Transverse colon (tissue), 4 donors: ENCODE measurements around the gene FBXO36. TPM values are rescaled to one million over a fixed set of nuclear protein-coding genes. Genes with fewer than 3 reads are reported as not detected.

Experiments used
- DNase-seq: peaks from one replicate; pipeline ENCODE4 v3.0.0-alpha.2; 2019
- H3K27ac ChIP-seq, 4 donors: fragments of 200-600 bp; sonication (generic); 2 replicates each; pipeline ENCODE4 v1.5.1; 2016 to 2018; ENCODE audit warnings: inconsistent platforms in 4 of 4
- H3K27me3 ChIP-seq: fragments of 200-600 bp; sonication (generic); 2 replicates; pipeline ENCODE4 v1.5.1; 2017; ENCODE audit warnings: inconsistent platforms
- H3K36me3 ChIP-seq, 4 donors: fragments of 200-600 bp; sonication (generic); 2 replicates each; pipeline ENCODE4 v1.5.1; 2017 to 2019; ENCODE audit warnings: inconsistent platforms in 4 of 4
- H3K4me1 ChIP-seq, 4 donors: fragments of 200-600 bp; sonication (generic); 2 replicates each; pipeline ENCODE4 v1.5.1; 2017 to 2020; ENCODE audit warnings: inconsistent platforms in 4 of 4
- H3K4me3 ChIP-seq, 4 donors: fragments of 200-600 bp; sonication (generic); 1 replicate in 1 of 4; 2 replicates in 3 of 4; pipeline versions ENCODE4 v1.5.1 to v1.6.1; 2017 to 2019; ENCODE audit warnings: inconsistent platforms in 4 of 4
- H3K9me3 ChIP-seq, 2 donors: fragments of 200-600 bp; sonication (generic); 2 replicates each; pipeline ENCODE4 v1.5.1; 2017 to 2019; ENCODE audit warnings: inconsistent platforms in 2 of 2
- EP300 ChIP-seq: sonication (generic); formaldehyde crosslinking; IDR thresholded peaks from one replicate; pipeline ENCODE4 v1.6.1; 2017; ENCODE audit warnings: antibody characterized with exemption, low read depth
- POLR2A ChIP-seq: fragments of 450-650 bp; IDR thresholded peaks from one replicate; pipeline ENCODE4 v1.6.1; 2016; ENCODE audit warnings: antibody characterized with exemption, mild to moderate bottlenecking, moderate library complexity
- POLR2AphosphoS5 ChIP-seq, 3 donors: sonication (generic); formaldehyde crosslinking; IDR thresholded peaks; one replicate each; pipeline ENCODE4 v1.6.1; 2016; ENCODE audit warnings: antibody characterized with exemption in 3 of 3
- WGBS, 2 donors: methylation state at CpG; one replicate each; pipeline ENCODE4 v1.1.5; 2018; ENCODE audit warnings: low coverage in 1 of 2; 5-methylcytosine and 5-hydroxymethylcytosine counted together
- in situ Hi-C, 4 donors: fragments of 200-750 bp; cut with MboI; loops; one replicate each; pipeline versions ENCODE4 v1.15.0 to v1.15.1; 2017; ENCODE audit warnings: low sequenced_read_pairs in 3 of 4, low pct_ligation_motif_present in 1 of 4, low pct_unique_long_range_greater_than_20kb in 1 of 4
- intact Hi-C: fragments of 100-400 bp; cut with DNase I; formaldehyde crosslinking; loops from one replicate; pipeline ENCODE4 v1.15.1; 2023; ENCODE audit warnings: low total_unique reads
- total RNA-seq, 4 donors: library from RNA; depleted of rRNA; stranded (reverse); fragments of >200 nt; gene quantifications; one replicate each; pipeline ENCODE4 v1.1.0, GENCODE V29; 2016
- TF ChIP-seq, protein P1 (sequence below), 5 experiments: fragments of 200-600 bp in 3 of 5; fragments of 450-650 bp in 2 of 5; sonication (generic) in 3 of 5; IDR thresholded peaks; 1 replicate in 2 of 5; 2 replicates in 3 of 5; pipeline ENCODE4 v1.5.1; 2016 to 2017; ENCODE audit warnings: antibody characterized with exemption in 5 of 5, inconsistent platforms in 3 of 5, mild to moderate bottlenecking in 2 of 5, moderate library complexity in 1 of 5

Gene FBXO36
- total RNA-seq, 4 donors from 2014 or later = 0.60 to 2.1 (median 1.3) TPM

DNA sequence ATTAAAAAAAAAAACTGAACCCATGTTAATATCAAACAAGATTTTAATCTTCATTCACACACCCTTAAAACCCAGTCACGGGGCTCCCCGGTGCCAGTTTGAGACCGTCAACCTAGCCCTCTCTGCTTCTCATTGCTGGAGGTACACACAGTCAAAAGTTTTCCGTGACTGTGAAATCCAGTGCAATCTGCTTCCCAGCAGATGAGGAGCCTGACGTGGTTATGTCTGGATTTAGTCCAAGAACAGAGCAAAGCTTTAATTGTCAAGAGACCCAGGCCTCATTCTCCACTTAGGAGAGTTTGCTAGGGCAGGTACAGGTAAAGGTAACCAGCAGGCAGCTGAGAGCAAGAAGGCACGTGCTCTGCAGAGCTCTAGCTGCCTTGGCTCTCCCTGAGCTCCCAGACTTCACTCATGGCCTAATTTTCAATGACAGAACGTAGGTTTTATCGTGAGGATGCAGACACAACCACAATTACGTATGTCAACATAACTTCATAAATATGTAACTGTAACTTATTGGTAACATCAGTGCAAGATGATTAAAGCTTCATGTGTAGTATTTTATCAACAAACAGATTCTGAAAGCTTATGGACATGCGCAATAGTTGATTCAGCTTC lies 90.1 kb downstream of the FBXO36 start:
- Histone ChIP-seq H3K27ac (no peak overlapping the region), H3K4me1 (peaks cover 0 to 7% (median 3%) of the 10 kb centered on the region in 4 donors), H3K36me3 (no peaks in the 10 kb centered on the region), H3K9me3 (no peaks in the 10 kb centered on the region), H3K4me3 (no peak overlapping the region), H3K27me3 (no peaks in the 10 kb centered on the region)
- no peak for DNase-seq
- 80 to 97% methylated on average over 5 to 10 of the region's 10 CpGs for WGBS, 2 donors
- intact Hi-C loops (no loop called here), in situ Hi-C loops (loop anchor here in 2 of 4 donors (25.0 kb wide), 1 partner anchor 600 kb away; no protein-coding TSS in a partner anchor)
- TF ChIP-seq POLR2A (no peak), POLR2AphosphoS5 (IDR thresholded peaks at IDR 0.05) (no peak)
- TF ChIP-seq, protein P1, sequence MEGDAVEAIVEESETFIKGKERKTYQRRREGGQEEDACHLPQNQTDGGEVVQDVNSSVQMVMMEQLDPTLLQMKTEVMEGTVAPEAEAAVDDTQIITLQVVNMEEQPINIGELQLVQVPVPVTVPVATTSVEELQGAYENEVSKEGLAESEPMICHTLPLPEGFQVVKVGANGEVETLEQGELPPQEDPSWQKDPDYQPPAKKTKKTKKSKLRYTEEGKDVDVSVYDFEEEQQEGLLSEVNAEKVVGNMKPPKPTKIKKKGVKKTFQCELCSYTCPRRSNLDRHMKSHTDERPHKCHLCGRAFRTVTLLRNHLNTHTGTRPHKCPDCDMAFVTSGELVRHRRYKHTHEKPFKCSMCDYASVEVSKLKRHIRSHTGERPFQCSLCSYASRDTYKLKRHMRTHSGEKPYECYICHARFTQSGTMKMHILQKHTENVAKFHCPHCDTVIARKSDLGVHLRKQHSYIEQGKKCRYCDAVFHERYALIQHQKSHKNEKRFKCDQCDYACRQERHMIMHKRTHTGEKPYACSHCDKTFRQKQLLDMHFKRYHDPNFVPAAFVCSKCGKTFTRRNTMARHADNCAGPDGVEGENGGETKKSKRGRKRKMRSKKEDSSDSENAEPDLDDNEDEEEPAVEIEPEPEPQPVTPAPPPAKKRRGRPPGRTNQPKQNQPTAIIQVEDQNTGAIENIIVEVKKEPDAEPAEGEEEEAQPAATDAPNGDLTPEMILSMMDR (IDR thresholded peaks at IDR 0.05) = no peak

DNA sequence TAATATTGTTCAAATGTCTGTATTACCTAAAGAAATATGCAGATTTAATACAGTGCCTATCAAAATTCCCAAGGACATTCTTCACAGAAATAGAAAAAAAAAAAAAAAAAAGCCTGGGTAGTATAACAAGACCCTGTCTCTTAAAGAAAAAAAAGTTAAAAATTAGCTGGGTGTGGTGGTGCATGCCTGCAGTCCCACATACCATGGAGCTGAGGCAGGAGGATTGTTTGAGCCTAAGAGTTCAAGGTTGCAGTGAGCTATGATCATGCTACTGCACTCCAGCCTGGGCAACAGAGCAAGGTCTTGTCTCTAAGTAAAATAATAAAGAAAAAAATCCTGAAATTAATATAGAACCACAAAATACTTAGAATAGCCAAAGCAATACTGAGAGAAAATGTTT lies 94.5 kb downstream of the FBXO36 start:
- intact Hi-C loops = no loop called here
- H3K27ac ChIP-seq = no peak overlapping the region
- in situ Hi-C loops = loop anchor here in 2 of 4 donors (25.0 kb wide), 1 partner anchor 595 kb away; no protein-coding TSS in a partner anchor
- no peaks in the 10 kb centered on the region for H3K36me3 ChIP-seq
- H3K4me1 ChIP-seq = no peaks in the 10 kb centered on the region
- no peak for DNase-seq
- no peaks in the 10 kb centered on the region for H3K9me3 ChIP-seq
- no peak for TF ChIP-seq POLR2AphosphoS5 (IDR thresholded peaks at IDR 0.05)
- TF ChIP-seq, protein P1 (IDR thresholded peaks at IDR 0.05) = no peak
- TF ChIP-seq EP300 = no peak
- TF ChIP-seq POLR2A = no peak
- H3K27me3 ChIP-seq = no peaks in the 10 kb centered on the region
- no peak overlapping the region for H3K4me3 ChIP-seq

DNA sequence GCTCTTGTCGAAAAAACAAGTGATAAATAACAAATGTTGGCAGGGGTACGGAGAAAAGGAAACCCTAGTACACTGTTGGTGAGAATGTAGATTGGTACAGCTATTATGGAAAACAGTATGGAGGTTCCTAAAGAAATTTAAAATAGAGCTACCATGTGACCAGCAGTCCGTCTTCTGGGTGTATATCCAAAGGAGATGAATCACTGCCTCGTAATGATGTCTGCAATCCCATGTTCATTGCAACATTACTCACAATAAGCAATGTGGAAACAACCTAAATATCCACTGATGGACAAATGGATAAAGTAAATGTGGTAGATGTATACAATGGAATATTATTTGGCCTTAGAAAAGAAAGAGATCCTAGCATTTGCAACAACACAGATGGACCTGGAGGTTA lies 95.8 kb downstream of the FBXO36 start:
- Histone ChIP-seq H3K9me3 (no peaks in the 10 kb centered on the region), H3K27ac (no peak overlapping the region), H3K4me1 (no peaks in the 10 kb centered on the region), H3K36me3 (no peaks in the 10 kb centered on the region), H3K4me3 (no peak overlapping the region), H3K27me3 (no peaks in the 10 kb centered on the region)
- in situ Hi-C loops = loop anchor here in 2 of 4 donors (25.0 kb wide), 1 partner anchor 594 kb away; no protein-coding TSS in a partner anchor
- WGBS, 2 donors = 87 to 94% methylated on average over 4 of the region's 4 CpGs
- TF ChIP-seq POLR2AphosphoS5 (IDR thresholded peaks at IDR 0.05) (no peak), EP300 (no peak), POLR2A (no peak)
- TF ChIP-seq, protein P1 (IDR thresholded peaks at IDR 0.05) = no peak
- DNase-seq = no peak
- intact Hi-C loops = no loop called here

DNA sequence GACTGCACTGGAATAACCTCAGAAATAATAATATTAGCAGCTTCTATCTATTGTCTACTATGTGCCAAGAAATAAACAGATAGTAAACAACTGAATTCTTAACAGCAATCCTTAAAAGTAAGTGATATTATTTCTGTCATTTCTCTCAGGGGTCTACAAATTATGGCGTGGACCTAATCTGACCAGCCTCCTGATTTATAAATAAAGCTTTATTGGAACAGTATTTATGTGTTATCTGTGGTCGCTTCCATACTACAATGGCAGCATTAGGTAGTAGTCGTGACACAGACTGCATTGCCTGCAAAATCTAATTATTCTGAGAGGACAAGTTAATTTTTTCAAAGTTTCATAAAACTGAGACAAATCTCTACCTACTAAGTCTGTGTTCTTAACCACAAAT lies 97.4 kb downstream of the FBXO36 start:
- WGBS, 2 donors = 81 to 83% methylated on average over 3 of the region's 3 CpGs
- in situ Hi-C loops (loop anchor here in 2 of 4 donors (25.0 kb wide), 1 partner anchor 593 kb away; no protein-coding TSS in a partner anchor), intact Hi-C loops (no loop called here)
- no peak for DNase-seq
- H3K4me3 ChIP-seq = no peak overlapping the region
- TF ChIP-seq, protein P1 (IDR thresholded peaks at IDR 0.05) = no peak
- no peak for TF ChIP-seq POLR2AphosphoS5 (IDR thresholded peaks at IDR 0.05)
- no peak for TF ChIP-seq EP300
- no peak for TF ChIP-seq POLR2A
- no peaks in the 10 kb centered on the region for H3K27me3 ChIP-seq
- H3K4me1 ChIP-seq = no peaks in the 10 kb centered on the region
- no peaks in the 10 kb centered on the region for H3K36me3 ChIP-seq
- H3K9me3 ChIP-seq = no peaks in the 10 kb centered on the region
- no peak overlapping the region for H3K27ac ChIP-seq
